ENCODE measurements around the gene FOXO3. TPM values are rescaled to one million over a fixed set of nuclear protein-coding genes. Genes with fewer than 3 reads are reported as not detected.

FOXO3 gene
- total RNA-seq, 1 experiment from 2014 or later, result 22.1 TPM

GRCh38 chr6:108660251-108660650 is 99.5 kb downstream of the FOXO3 start:
- Histone ChIP-seq H3K79me2 (ENCODE audit: insufficient read depth, low read length) (0 out of 2 replicates have a peak, but pooled peaks cover 2% of the 10 kb centered on the region), H3K9ac (ENCODE audit: extremely low read depth, insufficient read length, low read length) (no peak overlapping the region), H4K8ac (replicated peaks; ENCODE audit: insufficient read length, low read depth, low read length) (no peak overlapping the region), H4K20me1 (ENCODE audit: control insufficient read depth, insufficient read depth, insufficient read length) (no peaks in the 10 kb centered on the region), H2BK5ac (ENCODE audit: insufficient read length, low read length) (no peak overlapping the region), H3K27ac (ENCODE audit: insufficient read length, low read depth, low read length) (no peak overlapping the region), H2BK20ac (ENCODE audit: low read depth, low read length, poor library complexity, severe bottlenecking) (no peak overlapping the region), H3K4me2 (ENCODE audit: insufficient read depth, insufficient read length, low read length) (no peak overlapping the region), H2BK12ac (ENCODE audit: insufficient read length, low read depth, low read length) (no peak overlapping the region), H4K91ac (ENCODE audit: insufficient read length, low read depth, low read length) (no peak overlapping the region), H3K56ac (ENCODE audit: insufficient read length, low read depth, low read length) (no peak overlapping the region), H3K4me1 (ENCODE audit: insufficient read depth, low read length) (0 out of 2 replicates have a peak, but pooled peaks cover 2% of the 10 kb centered on the region), H2BK120ac (ENCODE audit: low read depth, low read length, poor library complexity, severe bottlenecking) (no peak overlapping the region), H3K18ac (ENCODE audit: insufficient read length, low read depth, low read length) (no peak overlapping the region), H3T11ph (ENCODE audit: low read length) (no peak overlapping the region), H4K5ac (ENCODE audit: insufficient read length, low read depth, low read length) (no peak overlapping the region), H3K9me3 (ENCODE audit: control insufficient read depth, low read depth, low read length) (no peaks in the 10 kb centered on the region), H3K14ac (ENCODE audit: insufficient read depth, low read length) (no peak overlapping the region), H3K79me1 (ENCODE audit: insufficient read depth, low read depth, low read length, poor library complexity, severe bottlenecking) (peaks cover 3% of the 10 kb centered on the region), H3K4ac (ENCODE audit: low read depth, low read length) (no peak overlapping the region), H3K23me2 (ENCODE audit: insufficient read length, low read depth, low read length, poor library complexity, severe bottlenecking) (no peaks in the 10 kb centered on the region), H2AK5ac (ENCODE audit: insufficient read length, low read length) (no peak overlapping the region), H2BK15ac (ENCODE audit: low read depth, low read length) (no peak overlapping the region), H3K27me3 (ENCODE audit: insufficient read depth, low read length) (no peaks in the 10 kb centered on the region), H2AFZ (ENCODE audit: low read length) (no peak overlapping the region), H3K23ac (ENCODE audit: insufficient read length, low read depth, low read length) (no peak overlapping the region)
- H3K27ac Mint-ChIP-seq, result no peak overlapping the region
- no peaks in the 10 kb centered on the region for H3K27me3 Mint-ChIP-seq (ENCODE audit: low read depth)
- H3K9me3 Mint-ChIP-seq, result no peaks in the 10 kb centered on the region
- no peak overlapping the region for H3K4me3 Mint-ChIP-seq
- H3K36me3 Mint-ChIP-seq (ENCODE audit: insufficient read depth in 1 of 3, low read depth in 3 of 3), result peaks cover 12 to 19% (median 14%) of the 10 kb centered on the region in 3 experiments; a peak in 6 of 7 replicates
- TF ChIP-seq, protein P1, sequence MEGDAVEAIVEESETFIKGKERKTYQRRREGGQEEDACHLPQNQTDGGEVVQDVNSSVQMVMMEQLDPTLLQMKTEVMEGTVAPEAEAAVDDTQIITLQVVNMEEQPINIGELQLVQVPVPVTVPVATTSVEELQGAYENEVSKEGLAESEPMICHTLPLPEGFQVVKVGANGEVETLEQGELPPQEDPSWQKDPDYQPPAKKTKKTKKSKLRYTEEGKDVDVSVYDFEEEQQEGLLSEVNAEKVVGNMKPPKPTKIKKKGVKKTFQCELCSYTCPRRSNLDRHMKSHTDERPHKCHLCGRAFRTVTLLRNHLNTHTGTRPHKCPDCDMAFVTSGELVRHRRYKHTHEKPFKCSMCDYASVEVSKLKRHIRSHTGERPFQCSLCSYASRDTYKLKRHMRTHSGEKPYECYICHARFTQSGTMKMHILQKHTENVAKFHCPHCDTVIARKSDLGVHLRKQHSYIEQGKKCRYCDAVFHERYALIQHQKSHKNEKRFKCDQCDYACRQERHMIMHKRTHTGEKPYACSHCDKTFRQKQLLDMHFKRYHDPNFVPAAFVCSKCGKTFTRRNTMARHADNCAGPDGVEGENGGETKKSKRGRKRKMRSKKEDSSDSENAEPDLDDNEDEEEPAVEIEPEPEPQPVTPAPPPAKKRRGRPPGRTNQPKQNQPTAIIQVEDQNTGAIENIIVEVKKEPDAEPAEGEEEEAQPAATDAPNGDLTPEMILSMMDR (conservative IDR thresholded peaks at IDR 0.05), result no peak
- DNase-seq, result no peak
- no CpG with 5 or more reads among the region's 4 CpGs for WGBS (ENCODE audit: extremely low coverage, insufficient read length, low lambda C conversion rate)
- H3K4me1 Mint-ChIP-seq, result peaks cover 9 to 22% of the 10 kb centered on the region in 2 experiments
